Activated CD8-positive, alpha-beta memory T cell treated with anti-CD3 and anti-CD28 coated beads for 4 hours (primary cell): Measurements from ENCODE around the gene OLFML3.
"Not testable (repeated sequence)": the region's sequence is repeated elsewhere in the genome, so short reads cannot be mapped to it uniquely, and the experiment has no call there.

Experiments used
- DNase-seq, 2 donors: peaks; one replicate each; pipeline ENCODE4 v3.0.0-alpha.2; 2020; ENCODE audit warnings: low read depth in 2 of 2

OLFML3 gene

GRCh38 chr1:113948151-113948550 lies 31.1 kb upstream of the OLFML3 start:
- not testable (repeated sequence) for DNase-seq

GRCh38 chr1:113949007-113949406 lies 30.3 kb upstream of the OLFML3 start:
- no peak for DNase-seq

DNA sequence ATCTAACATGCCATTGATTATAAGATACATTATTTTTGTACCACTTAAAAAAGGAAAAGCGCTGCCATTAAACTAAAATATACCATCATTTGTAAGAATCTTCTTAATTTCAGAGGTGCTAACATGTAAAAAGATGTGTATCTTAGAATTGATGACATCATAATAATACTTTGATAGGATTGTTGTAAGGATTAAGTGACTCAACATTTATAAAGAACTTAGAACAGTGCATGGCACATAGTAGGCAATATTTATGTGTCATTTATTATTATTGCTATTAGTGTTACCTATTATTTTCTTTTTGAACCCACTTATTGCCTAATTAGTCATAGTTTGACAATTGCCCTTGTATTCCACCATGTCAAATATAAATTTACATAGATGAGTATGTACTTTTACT lies 28.4 kb upstream of the OLFML3 start:
- DNase-seq, result no peak

GRCh38 chr1:113951719-113952118 lies 27.6 kb upstream of the OLFML3 start:
- no peak for DNase-seq

DNA sequence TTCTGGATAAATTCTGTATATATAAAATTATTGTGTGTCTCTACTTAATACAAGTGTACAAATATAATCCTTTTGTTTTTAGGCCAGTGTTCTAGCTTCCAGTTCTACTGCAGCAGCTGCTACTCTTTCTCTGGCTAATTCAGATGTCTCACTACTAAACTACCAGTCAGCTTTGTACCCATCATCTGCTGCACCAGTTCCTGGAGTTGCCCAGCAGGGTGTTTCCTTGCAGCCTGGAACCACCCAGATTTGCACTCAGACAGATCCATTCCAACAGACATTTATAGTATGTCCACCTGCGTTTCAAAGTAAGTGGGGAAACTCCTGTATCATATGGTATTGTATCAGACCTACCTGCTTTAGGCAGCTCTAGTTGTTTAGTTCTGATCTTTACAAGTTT lies 21.3 kb upstream of the OLFML3 start:
- no peak for DNase-seq

DNA sequence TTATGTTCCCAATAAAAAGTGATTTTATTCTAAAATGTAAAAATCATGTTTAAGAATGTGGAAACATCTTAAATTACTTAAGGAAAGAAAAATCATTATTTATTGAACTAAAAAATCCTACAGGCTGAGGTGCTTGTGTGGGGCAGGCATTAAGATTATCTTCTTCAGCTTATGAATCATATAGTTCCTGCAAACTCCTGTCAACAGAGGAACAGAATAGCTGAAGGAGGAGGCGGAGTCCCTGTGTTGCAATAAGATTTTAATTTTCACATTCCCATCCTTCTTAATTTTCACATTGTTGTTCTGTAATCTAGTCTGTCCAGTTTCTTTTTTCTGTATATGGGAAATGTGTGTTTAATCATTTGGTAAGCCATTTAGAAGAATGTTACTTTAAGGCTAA lies 20.6 kb upstream of the OLFML3 start:
- DNase-seq, result no peak

- no peak for DNase-seq
Measured at GRCh38 chr1:113963281-113963906, 15.9 kb upstream of the OLFML3 start.

DNA sequence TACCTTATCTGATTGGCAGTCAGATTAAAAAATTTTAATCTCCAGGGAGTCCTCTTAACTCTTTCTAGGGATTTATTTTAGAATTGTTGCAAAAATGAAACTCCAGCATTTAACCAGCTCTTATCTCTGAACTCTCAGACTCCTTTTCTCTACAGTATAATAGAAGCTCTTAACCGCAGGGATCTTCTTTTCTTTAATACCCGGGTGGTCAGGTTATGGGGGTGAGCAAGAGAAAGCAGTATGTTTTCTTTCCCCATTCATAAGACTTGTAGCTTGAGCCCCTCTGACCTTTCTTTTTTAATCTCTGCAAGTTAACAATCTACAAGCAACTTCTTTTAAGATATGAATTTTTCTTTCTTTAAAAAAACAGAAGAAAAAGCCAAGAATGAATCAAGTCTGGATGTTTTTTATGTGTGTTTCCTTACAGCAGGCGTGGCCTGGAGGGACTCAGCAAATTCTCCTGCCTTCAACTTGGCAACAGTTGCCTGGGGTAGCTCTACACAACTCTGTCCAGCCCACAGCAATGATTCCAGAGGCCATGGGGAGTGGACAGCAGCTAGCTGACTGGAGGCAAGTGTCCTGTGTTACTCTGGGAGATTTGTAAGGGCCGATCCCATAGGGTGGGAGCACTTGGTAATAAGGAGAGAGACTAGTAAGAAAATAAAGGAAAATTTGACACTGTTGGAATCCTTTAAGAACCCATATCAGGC lies 13.4 kb upstream of the OLFML3 start:
- DNase-seq, result no peak

DNA sequence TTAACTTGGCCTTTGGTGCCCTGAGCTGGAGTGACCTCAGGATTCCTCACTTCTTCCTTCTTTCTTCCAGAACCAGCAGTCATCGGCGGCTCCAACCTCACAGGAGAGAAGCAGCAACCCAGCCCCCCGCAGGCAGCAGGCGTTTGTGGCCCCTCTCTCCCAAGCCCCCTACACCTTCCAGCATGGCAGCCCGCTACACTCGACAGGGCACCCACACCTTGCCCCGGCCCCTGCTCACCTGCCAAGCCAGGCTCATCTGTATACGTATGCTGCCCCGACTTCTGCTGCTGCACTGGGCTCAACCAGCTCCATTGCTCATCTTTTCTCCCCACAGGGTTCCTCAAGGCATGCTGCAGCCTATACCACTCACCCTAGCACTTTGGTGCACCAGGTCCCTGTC lies 6.3 kb upstream of the OLFML3 start:
- DNase-seq, result no peak

GRCh38 chr1:113975211-113975895 lies 3.9 kb upstream of the OLFML3 start:
- no peak for DNase-seq

GRCh38 chr1:113976609-113977278 lies 2.5 kb upstream of the OLFML3 start:
- DNase-seq, result no peak

GRCh38 chr1:113977906-113978305 lies 1.4 kb upstream of the OLFML3 start:
- no peak for DNase-seq

DNA sequence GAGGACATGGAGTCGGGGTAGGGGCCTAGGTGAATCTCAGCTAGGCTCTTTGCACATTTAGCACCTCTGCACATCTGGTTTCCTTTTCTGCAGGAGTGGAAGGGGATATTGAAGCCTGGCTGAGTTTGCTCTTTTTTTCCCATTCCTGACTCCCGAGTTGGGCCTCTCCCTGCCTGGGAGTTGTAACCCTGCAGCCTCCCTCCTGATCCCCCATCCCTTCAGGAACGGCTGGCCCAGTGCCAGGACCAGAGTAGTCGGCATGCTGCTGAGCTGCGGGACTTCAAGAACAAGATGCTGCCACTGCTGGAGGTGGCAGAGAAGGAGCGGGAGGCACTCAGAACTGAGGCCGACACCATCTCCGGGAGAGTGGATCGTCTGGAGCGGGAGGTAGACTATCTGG lies 836 bp downstream of the OLFML3 start:
- DNase-seq, result no peak

DNA sequence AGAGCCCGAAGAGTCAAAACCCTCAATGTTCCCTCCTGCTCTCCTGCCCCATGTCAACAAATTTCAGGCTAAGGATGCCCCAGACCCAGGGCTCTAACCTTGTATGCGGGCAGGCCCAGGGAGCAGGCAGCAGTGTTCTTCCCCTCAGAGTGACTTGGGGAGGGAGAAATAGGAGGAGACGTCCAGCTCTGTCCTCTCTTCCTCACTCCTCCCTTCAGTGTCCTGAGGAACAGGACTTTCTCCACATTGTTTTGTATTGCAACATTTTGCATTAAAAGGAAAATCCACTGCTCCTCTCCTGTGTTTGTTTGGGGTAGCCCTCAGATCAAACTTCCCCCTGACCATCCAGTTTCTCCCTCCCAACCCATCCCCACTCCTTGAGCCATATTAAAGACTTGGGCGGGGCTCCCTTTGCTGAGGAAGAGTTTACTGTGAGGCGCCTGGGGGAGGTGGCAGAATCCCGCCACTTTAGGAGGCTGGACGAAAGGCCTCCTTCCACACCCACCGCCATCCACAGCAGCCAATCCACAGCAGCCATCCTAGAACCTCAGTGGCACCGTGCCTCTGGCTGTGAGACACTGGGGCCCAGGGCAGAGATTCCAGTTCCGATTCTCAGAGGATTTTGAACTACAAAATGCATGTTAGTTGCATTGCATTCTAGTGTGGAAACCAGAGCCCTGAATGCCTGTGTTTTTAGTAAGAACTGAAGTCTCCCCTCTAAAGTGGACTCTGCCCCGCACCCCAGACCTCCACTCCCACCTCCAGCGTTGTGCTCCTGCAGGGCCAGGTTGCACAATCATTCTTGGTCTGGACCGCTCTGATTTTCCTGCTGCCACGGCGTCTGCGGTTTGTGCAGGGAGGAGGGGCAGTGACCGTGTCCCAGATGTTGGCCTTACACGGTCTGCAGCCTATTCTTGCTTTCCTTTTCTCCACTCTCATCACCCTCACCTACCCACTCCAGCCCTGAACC lies 3.0 kb downstream of the OLFML3 start:
- DNase-seq, result no peak

DNA sequence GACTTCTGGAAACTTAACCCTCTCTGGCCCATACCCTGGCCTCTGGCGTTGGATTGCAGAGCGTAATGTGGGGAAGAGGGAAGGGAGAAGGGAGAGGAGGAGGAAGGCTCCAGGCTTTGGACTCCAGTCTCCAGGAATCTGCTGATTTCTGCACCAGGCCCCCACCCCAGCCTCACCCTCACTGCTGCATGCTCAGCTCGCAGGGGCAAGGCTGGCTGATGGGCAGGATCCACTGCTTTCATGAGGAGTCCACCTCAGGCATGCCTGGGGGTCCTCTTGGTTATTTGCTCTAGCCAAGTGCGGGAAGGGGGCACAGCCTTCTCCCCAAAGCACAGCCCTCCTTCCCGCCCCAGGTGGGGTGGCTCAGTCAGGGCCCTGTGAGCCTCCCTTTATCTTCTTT lies 3.7 kb downstream of the OLFML3 start:
- no peak for DNase-seq

DNA sequence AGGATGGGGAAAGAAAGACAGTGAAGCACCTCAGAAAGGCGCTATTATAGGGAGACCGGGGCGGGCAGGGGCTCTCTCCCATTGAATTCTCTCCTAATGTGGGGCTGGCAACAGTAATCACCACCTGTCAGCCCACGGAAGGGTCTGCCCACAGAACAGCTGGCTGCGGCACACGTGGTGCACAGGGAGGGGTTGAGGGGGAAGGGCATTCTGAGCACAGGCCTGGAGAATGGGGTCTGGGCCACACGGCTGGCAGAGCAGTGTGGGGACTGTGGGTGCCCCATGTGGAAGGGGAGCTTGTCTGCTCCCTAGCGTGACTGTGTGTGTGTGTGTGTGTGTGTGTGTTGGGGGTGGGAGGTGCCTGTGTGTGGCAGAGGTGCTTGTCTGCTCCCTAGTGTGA lies 4.1 kb downstream of the OLFML3 start:
- no peak for DNase-seq

DNA sequence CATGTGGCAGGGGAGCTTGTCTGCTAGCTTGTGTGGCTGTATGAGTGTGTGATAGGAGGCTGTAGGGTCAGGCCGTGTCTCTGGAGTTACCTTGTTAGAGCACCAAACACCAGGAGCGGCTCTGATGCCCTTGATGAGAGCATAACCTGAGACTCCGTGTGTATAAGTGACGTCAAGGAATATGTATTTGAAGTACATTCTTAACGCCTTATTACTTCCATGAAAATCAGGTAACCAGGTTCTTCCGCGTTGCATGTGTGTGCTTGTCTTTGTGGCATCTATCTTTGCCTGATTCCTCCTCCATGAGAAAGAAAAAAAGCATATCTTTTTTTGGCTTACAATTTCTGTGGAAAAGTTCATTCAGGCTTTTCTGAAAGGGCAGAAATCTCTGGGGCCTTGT lies 4.6 kb downstream of the OLFML3 start:
- DNase-seq, result no peak

GRCh38 chr1:113984710-113985109 lies 5.4 kb downstream of the OLFML3 start:
- DNase-seq, result no peak

DNA sequence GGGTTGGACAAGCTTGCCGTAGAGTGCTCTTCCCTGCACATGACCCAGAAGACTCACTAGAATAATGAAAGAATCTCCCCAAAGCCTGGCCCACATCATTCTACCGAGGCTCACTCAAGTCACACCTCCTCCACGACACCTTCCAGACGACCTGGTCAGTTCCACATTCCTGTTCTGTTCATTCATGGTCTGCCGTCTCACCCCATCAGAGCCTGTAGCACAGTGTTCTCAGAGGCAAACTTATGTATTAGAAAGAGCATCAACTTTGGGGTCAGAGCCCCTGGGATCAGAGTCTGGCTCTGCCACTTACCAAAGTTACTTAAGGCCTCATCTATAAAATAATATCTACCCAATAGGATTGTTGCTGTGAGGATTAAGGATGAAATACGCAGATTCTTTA lies 7.5 kb downstream of the OLFML3 start:
- no peak for DNase-seq

DNA sequence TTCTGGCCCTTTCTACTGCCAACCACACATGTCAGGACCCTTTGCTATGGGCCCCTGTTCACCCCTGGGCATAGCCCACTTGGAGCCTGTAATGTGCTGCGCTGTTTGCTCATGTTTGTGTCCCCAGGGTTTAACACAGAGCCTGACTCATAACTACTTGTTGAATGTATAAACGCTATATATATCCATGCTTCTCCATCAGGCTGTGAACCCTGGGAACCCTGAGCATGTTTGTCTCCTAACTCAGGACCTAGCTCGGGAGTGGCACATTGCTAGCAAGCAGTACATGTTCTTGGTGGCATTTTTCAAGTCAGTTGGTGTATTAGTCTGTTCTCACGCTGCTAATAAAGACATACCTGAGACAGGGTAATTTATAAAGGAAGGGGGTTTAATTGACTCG lies 8.0 kb downstream of the OLFML3 start:
- DNase-seq, result no peak

- no peak for DNase-seq
Measured at GRCh38 chr1:113990530-113990929, 11.3 kb downstream of the OLFML3 start.
